AG04449 (cell line): ENCODE measurements around the gene MAP3K14.

ENCODE experiments used
- CTCF ChIA-PET: fragments of 350-600 bp; formaldehyde crosslinking; extraction: SDS; loops from one replicate; lab custom pipeline; 2021; ENCODE audit warnings: antibody characterized with exemption; lab: Yijun Ruan, JAX
- POLR2A ChIA-PET: fragments of 400-600, 350-600 bp; formaldehyde crosslinking; extraction: SDS; loops from one replicate; lab custom pipeline; 2020; ENCODE audit warnings: antibody characterized with exemption, inconsistent platforms; lab: Yijun Ruan, JAX
- DNase-seq: peaks from one replicate; pipeline ENCODE4 v3.0.0-alpha.2; 2010; ENCODE audit warnings: low read depth, low spot score
- H3K4me3 ChIP-seq: 2 replicates; pipeline ENCODE4 v1.5.1; 2011; ENCODE audit warnings: low read depth, mild to moderate bottlenecking, control low read depth, low read length
- CTCF ChIP-seq: IDR thresholded peaks from one replicate; pipeline ENCODE4 v1.5.1; 2011; ENCODE audit warnings: mild to moderate bottlenecking, moderate library complexity, low read length, control low read depth, inconsistent platforms; ENCODE audit not compliant: insufficient read depth; ENCODE audit errors: missing control alignments

MAP3K14 gene

GRCh38 chr17:45310380-45311324 lies 6.2 kb downstream of the MAP3K14 start:
- ChIA-PET POLR2A (interaction anchor here (0.6 to 1.1 kb wide), 2 partner anchors 61 to 1863 kb away, joined by 3 read pairs; no protein-coding TSS in a partner anchor), CTCF (interaction anchor here (0.7 to 5.3 kb wide), 12 partner anchors 9 to 85 kb away, joined by 3 to 35 read pairs (median 4); no protein-coding TSS in a partner anchor)
- H3K4me3 ChIP-seq = no peak overlapping the region
- no peak for TF ChIP-seq CTCF
- no peak for DNase-seq

GRCh38 chr17:45309400-45309799 lies 7.4 kb downstream of the MAP3K14 start:
- ChIA-PET POLR2A (no interaction called here), CTCF (interaction anchor here (1.5 to 2.0 kb wide), 2 partner anchors 12 to 32 kb away, joined by 3 to 6 read pairs; no protein-coding TSS in a partner anchor)
- H3K4me3 ChIP-seq = no peak overlapping the region
- no peak for TF ChIP-seq CTCF
- DNase-seq = no peak

GRCh38 chr17:45308840-45309239 lies 8.0 kb downstream of the MAP3K14 start:
- no peak for DNase-seq
- POLR2A ChIA-PET = interaction anchor here (2.6 kb wide), 1 partner anchor 8 kb away, joined by 7 read pairs; the partner anchor contains the start of gene MAP3K14
- no peak overlapping the region for H3K4me3 ChIP-seq
- no peak for TF ChIP-seq CTCF
- CTCF ChIA-PET = interaction anchor here (0.8 to 2.0 kb wide), 3 partner anchors 12 to 77 kb away, joined by 3 to 6 read pairs (median 3); no protein-coding TSS in a partner anchor

- H3K4me3 ChIP-seq = no peak overlapping the region
- no peak for DNase-seq
- ChIA-PET CTCF (no interaction called here), POLR2A (interaction anchor here (2.6 kb wide), 1 partner anchor 9 kb away, joined by 7 read pairs; the partner anchor contains the start of gene MAP3K14)
- no peak for TF ChIP-seq CTCF
These were observed 8.8 kb downstream of the MAP3K14 start for GRCh38 chr17:45308016-45308365.

GRCh38 chr17:45307290-45308015 lies 9.4 kb downstream of the MAP3K14 start:
- no peak overlapping the region for H3K4me3 ChIP-seq
- TF ChIP-seq CTCF = no peak
- ChIA-PET POLR2A (interaction anchor here (2.6 kb wide), 1 partner anchor 9 kb away, joined by 7 read pairs; the partner anchor contains the start of gene MAP3K14), CTCF (interaction anchor here (1.0 to 1.8 kb wide), 2 partner anchors 59 to 80 kb away, joined by 3 to 4 read pairs; no protein-coding TSS in a partner anchor)
- DNase-seq = no peak
